Thyroid gland (tissue), 4 donors: ENCODE measurements around the gene ARHGEF3. TPM values are rescaled to one million over a fixed set of nuclear protein-coding genes. Genes with fewer than 3 reads are reported as not detected.

Experiments
- DNase-seq, 2 donors: peaks; one replicate each; pipeline ENCODE4 v3.0.0-alpha.2; 2019
- H3K27ac ChIP-seq, 3 donors: fragments of 200-600 bp; sonication (generic); 1 replicate in 2 of 3; 2 replicates in 1 of 3; pipeline ENCODE4 v1.5.1; 2016 to 2019; ENCODE audit warnings: mild to moderate bottlenecking in 1 of 3, moderate library complexity in 1 of 3
- H3K27me3 ChIP-seq: fragments of 200-600 bp; sonication (generic); one replicate; pipeline ENCODE4 v1.5.1; 2019
- H3K36me3 ChIP-seq, 2 donors: fragments of 200-600 bp; sonication (generic); one replicate each; pipeline ENCODE4 v1.5.1; 2016 to 2019
- H3K4me1 ChIP-seq, 2 donors: fragments of 200-600 bp; sonication (generic); one replicate each; pipeline ENCODE4 v1.5.1; 2017 to 2019
- H3K4me3 ChIP-seq, 3 donors: fragments of 200-600 bp; sonication (generic); replicated peaks in 1 of 3; 1 replicate in 2 of 3; 2 replicates in 1 of 3; pipeline ENCODE4 v1.5.1; 2016; ENCODE audit warnings: mild to moderate bottlenecking in 1 of 3
- H3K9me3 ChIP-seq: fragments of 200-600 bp; sonication (generic); one replicate; pipeline ENCODE4 v1.5.1; 2017
- POLR2A ChIP-seq, 2 donors: fragments of 450-650 bp; IDR thresholded peaks; one replicate each; pipeline ENCODE4 v1.6.1; 2017; ENCODE audit warnings: antibody characterized with exemption in 2 of 2, mild to moderate bottlenecking in 2 of 2, moderate library complexity in 1 of 2
- WGBS, 2 donors: methylation state at CpG; one replicate each; pipeline ENCODE4 v1.1.5; 2017; 5-methylcytosine and 5-hydroxymethylcytosine counted together
- intact Hi-C: fragments of 100-400 bp; cut with DNase I; formaldehyde crosslinking; loops from one replicate; pipeline ENCODE4 v1.15.1; 2023
- total RNA-seq, 4 donors: library from RNA; depleted of rRNA; stranded (reverse); fragments of >200 nt; gene quantifications; one replicate each; pipeline ENCODE4 v1.2.3, GENCODE V29; 2016
- TF ChIP-seq, protein P1 (sequence below), 6 experiments: fragments of 200-600 bp in 3 of 6; fragments of 450-650 bp in 3 of 6; sonication (generic) in 3 of 6; IDR thresholded peaks; one replicate each; pipeline ENCODE4 v1.5.1; 2016 to 2019; ENCODE audit warnings: antibody characterized with exemption in 6 of 6, mild to moderate bottlenecking in 2 of 6, inconsistent platforms in 1 of 6, moderate library complexity in 1 of 6

Gene ARHGEF3
- total RNA-seq, 4 donors from 2014 or later, result 15.7 to 20.8 (median 18.8) TPM

GRCh38 chr3:56787784-56788256 is 13.9 kb downstream of the ARHGEF3 start:
- no peaks in the 10 kb centered on the region for H3K9me3 ChIP-seq
- no peaks in the 10 kb centered on the region for H3K36me3 ChIP-seq
- 84 to 87% methylated on average over 6 of the region's 6 CpGs for WGBS, 2 donors
- no peak for DNase-seq
- intact Hi-C loops, result no loop called here
- TF ChIP-seq, protein P1, sequence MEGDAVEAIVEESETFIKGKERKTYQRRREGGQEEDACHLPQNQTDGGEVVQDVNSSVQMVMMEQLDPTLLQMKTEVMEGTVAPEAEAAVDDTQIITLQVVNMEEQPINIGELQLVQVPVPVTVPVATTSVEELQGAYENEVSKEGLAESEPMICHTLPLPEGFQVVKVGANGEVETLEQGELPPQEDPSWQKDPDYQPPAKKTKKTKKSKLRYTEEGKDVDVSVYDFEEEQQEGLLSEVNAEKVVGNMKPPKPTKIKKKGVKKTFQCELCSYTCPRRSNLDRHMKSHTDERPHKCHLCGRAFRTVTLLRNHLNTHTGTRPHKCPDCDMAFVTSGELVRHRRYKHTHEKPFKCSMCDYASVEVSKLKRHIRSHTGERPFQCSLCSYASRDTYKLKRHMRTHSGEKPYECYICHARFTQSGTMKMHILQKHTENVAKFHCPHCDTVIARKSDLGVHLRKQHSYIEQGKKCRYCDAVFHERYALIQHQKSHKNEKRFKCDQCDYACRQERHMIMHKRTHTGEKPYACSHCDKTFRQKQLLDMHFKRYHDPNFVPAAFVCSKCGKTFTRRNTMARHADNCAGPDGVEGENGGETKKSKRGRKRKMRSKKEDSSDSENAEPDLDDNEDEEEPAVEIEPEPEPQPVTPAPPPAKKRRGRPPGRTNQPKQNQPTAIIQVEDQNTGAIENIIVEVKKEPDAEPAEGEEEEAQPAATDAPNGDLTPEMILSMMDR (IDR thresholded peaks at IDR 0.05), result no peak
- TF ChIP-seq POLR2A (IDR thresholded peaks at IDR 0.05), result no peak
- no peak overlapping the region for H3K4me3 ChIP-seq
- H3K4me1 ChIP-seq, result peaks cover 36 to 38% of the 10 kb centered on the region in 2 donors
- no peaks in the 10 kb centered on the region for H3K27me3 ChIP-seq
- peak overlapping the region; percentile 39 to 50 (median 50) for H3K27ac ChIP-seq

GRCh38 chr3:56787258-56787775 is 14.4 kb downstream of the ARHGEF3 start:
- no peaks in the 10 kb centered on the region for H3K27me3 ChIP-seq
- H3K4me1 ChIP-seq, result peaks cover 41 to 43% of the 10 kb centered on the region in 2 donors
- TF ChIP-seq, protein P1 (IDR thresholded peaks at IDR 0.05), result no peak
- no peak for TF ChIP-seq POLR2A (IDR thresholded peaks at IDR 0.05)
- peak overlapping the region; percentile 39 to 50 (median 50) for H3K27ac ChIP-seq
- no peaks in the 10 kb centered on the region for H3K9me3 ChIP-seq
- no peak for DNase-seq
- WGBS, 2 donors, result 49 to 73% methylated on average over 9 of the region's 9 CpGs
- H3K4me3 ChIP-seq, result no peak overlapping the region
- intact Hi-C loops, result no loop called here
- H3K36me3 ChIP-seq, result no peaks in the 10 kb centered on the region

DNA sequence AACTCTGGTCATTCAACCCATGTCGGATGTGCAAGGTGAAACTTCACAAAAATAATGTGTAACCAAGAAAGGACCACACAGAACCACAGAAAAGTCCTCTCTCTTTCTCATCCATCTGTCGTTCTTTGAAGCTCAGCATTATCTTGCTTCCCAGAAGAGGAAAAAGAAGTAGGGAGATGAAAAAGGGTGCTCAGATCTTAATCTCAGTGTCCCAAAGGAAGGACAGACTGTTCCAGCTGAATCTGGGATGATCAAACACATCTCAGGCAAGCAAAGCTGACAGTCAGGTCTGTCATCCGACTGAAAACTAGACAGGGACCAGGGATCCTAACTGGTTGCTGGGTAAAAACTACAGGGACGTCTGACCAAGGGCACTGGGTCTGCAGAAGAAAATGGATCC is 16.2 kb downstream of the ARHGEF3 start:
- H3K27me3 ChIP-seq, result no peaks in the 10 kb centered on the region
- no peak overlapping the region for H3K27ac ChIP-seq
- peaks cover 44 to 46% of the 10 kb centered on the region in 2 donors for H3K4me1 ChIP-seq
- no peak for DNase-seq
- H3K4me3 ChIP-seq, result no peak overlapping the region
- no peak for TF ChIP-seq POLR2A (IDR thresholded peaks at IDR 0.05)
- TF ChIP-seq, protein P1 (IDR thresholded peaks at IDR 0.05), result no peak
- intact Hi-C loops, result no loop called here
- WGBS, 2 donors, result 87 to 88% methylated on average over 4 of the region's 4 CpGs
- no peaks in the 10 kb centered on the region for H3K36me3 ChIP-seq
- no peaks in the 10 kb centered on the region for H3K9me3 ChIP-seq

DNA sequence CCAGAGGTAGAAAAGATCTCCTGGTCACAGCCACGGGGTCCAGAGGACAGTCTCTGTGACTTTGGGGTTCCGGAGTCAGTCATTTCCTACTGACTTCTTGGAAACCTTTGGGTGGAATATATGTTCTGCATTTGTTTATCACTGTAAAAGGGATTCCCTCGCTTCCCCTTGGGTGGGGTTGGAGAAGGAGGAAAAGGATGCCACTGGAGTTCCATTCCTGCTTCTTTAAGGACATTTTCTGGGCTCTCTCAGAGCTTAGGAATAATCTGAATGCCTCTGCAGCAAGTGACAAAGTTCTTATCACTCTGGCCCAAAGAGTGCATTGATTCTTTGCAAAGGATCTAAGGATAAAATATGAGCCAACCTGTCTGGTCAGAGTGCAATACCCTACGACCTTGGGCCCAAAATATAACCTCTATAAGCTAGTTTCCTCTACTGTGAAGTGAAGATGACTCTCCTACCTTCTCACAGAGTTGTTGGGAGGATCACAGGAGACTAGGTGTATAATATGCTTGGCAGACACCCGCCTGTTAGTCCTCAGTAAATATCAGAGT is 17.2 kb downstream of the ARHGEF3 start:
- no peak for DNase-seq
- Histone ChIP-seq H3K9me3 (no peaks in the 10 kb centered on the region), H3K27me3 (no peaks in the 10 kb centered on the region), H3K4me3 (no peak overlapping the region), H3K36me3 (no peaks in the 10 kb centered on the region), H3K4me1 (peaks cover 42 to 44% of the 10 kb centered on the region in 2 donors), H3K27ac (peak overlapping the region; percentile 62 to 78 (median 65))
- TF ChIP-seq, protein P1 (IDR thresholded peaks at IDR 0.05), result no peak
- no peak for TF ChIP-seq POLR2A (IDR thresholded peaks at IDR 0.05)
- 79 to 92% methylated on average over 5 of the region's 5 CpGs for WGBS, 2 donors
- intact Hi-C loops, result no loop called here
